Suppressor macrophage treated with lipopolysaccharide for 1 hour (primary cell): ENCODE data around the gene CBX8.
A peak's percentile ranks its signal among the peaks of the same experiment; 100 is the strongest.

Experiments
- DNase-seq, 3 donors: peaks; one replicate each; pipeline ENCODE4 v3.0.0-alpha.2; 2020 to 2022

Gene CBX8

GRCh38 chr17:79835470-79835899, 38.6 kb upstream of the CBX8 start:
- no peak for DNase-seq

DNA sequence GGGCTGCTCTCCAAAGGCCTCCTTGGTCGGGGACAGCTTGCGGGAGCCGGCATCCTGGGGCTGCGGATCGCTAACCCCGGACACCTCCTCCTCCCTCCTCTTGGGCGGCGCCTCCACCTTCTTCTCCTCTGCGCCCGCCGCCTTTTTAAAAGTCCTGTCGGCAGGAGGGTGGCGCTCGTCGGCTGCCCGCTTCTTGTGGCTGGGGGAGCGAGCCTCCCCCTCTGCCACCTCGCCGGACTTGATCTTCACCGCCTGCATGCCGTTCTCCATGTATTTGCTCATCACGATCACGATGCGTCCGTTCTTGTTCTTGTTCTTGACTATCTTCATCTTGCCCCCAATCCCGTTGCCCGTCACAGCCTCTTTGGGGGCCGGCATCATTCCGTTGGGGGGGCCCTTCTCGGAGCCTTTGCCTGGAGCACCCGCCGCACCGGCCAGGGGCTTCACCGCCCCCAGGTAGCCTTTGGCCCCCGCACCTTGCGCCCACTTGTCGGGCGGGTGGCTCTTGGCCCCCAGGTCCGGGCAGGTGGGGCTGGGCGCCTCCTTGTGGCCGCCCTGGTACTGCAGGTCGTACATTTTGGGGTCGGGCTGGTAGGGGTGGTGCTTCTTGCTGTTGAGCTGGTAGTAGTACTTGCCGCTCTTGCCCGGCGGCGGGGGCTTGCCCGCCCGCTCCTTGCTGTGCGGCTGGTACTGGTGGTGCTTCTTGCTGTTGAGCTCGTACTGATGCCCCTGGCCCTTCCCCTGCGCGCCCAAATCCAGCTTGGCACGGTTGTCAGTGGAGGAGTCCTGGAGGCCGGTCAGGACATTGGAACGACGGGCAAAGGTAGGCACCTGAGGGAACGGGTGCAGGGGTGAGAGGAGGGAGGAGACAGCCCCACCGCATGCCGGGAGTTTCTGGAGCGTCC, 37.9 kb upstream of the CBX8 start:
- DNase-seq: no peak

DNA sequence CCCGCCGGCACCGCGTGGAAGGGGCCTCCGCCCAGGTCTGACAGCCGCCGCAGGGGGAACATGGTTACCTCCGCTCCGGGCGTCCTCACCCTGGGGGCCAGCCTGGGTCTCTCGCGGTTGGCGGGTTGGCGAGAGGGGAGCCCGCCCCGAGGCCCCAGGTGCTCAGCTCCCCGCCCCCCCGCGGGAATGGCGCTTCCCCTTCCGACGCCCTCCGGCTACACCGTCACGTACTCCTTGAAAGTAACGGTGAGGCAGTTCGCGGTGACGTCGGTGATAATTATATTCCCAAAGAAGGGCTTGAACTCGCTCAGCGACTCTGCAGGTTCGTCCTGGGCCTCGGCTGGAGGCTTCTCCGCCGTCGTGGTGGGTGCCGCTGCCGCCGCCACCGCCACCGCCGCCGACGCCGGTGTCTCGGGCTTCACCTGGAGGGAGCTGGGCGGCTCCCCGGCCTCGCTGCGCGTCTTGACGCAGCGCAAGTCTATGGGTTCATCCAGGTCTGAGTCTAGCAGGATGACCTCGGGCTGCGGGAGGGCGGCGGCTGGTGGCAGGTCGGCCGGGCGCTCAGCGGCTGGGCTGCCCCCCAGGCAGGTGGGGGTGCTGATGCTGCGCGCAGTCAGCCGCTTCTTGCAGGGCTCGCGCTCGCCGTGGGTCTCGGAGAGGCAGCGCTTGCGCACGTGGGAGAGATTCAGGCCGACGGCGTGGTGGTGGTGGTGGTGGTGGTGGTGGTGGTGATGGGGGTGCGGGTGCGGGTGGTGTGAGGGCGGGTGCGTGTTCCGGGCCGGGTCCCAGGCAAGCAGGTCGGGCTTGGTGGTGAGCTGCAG, 37.1 kb upstream of the CBX8 start:
- DNase-seq: no peak

- DNase-seq: no peak
These were observed 36.2 kb upstream of the CBX8 start for GRCh38 chr17:79833110-79833450.

DNA sequence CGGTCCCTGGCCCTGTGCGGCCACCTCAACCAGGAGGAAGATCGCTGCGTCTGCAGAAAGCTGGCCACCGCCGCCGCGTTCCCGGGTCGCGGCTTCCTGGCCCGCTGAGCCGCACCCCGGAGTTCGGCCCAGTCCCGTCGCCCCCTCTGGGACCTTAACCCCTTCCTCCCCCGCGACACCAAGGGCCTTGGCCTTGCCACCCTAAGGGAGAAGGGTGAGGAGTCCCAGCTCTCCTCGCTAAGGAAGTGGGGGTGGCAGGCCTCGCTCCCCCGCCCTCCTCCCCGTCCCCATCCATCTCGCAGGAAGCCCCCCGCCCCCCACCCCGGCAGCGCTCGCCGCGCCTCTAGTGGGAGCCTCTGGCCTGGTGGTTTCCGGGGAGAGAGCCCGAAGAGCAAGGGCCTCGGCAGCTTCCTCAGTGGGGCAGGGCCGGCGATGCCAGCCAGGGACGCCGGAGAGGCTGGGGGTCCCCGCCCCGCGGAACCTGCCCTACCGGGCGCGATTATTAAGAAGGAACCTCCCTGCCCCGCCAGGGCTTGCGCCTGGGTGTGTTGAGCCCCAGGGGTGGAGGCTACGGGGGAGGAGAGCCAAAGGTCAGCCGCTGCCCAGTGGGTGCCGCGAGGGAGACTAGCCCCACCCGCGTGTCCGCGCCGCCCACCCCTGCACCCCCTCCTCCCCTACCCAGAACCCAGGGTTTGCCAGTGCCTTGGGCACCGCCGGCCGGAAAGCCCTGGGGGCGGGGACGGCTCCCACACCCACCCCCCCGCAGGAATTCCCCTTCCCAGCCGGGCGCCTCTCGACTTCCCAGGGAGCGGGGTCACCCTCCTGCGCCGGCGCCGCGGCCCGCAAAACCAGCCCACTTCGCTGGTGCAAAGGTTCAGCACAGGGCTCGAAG, 35.6 kb upstream of the CBX8 start:
- DNase-seq: peak in 1 of 3 donors; percentile 43

DNA sequence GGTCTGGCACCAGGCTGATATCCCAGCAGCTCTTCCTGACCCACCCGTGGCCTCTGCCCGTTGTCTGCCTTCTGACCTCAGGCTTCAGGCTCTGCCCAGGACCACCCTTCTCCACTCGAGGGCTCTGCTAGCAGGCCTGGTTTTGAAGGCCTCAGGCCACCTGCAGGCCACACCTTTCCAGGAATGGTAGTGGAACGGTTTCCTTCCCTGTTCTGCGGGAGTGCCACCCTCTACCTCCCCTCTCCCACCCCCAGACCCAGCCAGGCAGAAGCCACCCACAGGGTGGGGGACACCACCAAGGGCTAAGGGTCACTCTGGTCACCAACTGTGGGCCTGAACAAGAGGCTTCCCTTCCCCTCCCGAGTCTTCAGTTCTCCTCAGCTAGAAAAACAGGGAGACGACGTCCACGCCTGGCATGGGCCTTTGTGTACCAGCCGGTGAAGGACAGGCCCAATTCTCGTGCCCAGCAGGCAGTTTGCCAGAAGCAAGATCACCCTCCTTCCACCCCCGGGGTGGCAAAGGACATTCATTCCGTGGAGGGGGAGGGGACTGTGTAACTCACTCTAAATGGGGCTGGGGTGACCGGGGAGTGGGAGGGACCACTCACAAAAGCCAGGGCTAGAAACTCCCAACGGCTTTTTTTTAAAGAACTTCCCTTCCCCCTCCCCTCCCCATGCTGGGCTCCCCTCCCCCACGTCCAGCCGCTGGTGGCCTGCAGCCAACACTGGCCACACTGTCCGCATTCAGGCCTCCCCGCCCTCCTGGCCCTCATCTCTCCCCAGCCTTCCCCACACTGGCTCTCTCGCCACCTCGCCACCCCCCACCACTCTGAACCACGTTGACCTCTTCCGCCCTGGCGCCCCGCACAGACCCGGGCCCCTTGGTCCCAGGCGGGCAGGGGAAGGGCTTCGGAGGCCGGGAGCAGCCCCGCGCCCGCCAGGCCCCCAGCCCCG, 34.7 kb upstream of the CBX8 start:
- peak in 1 of 3 donors; percentile 47 for DNase-seq

- DNase-seq: no peak
These were observed 33.9 kb upstream of the CBX8 start for GRCh38 chr17:79830763-79831264.

- DNase-seq: no peak
These were observed 33.4 kb upstream of the CBX8 start for GRCh38 chr17:79830303-79830702.

- no peak for DNase-seq
These were observed 32.6 kb upstream of the CBX8 start for GRCh38 chr17:79829457-79829856.

DNA sequence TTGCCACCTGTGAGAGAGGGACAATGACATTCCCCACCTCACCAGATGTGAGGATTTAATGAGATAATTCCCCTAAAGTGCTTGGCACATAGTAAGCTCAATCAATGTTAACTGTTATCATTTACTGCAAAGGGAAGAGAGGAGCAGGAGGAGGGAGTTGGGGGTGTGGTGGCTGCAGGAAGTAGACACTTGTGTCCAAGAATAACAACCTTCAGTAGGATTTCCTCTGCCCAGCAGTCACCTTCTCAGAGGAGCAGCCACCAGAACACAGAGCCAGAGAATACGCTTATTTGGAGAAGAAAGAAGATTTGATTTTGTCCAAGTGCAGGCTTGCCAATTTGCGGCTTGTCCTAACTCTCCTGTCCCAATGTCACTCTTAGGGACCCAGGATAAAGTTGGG, 32.1 kb upstream of the CBX8 start:
- DNase-seq: no peak

DNA sequence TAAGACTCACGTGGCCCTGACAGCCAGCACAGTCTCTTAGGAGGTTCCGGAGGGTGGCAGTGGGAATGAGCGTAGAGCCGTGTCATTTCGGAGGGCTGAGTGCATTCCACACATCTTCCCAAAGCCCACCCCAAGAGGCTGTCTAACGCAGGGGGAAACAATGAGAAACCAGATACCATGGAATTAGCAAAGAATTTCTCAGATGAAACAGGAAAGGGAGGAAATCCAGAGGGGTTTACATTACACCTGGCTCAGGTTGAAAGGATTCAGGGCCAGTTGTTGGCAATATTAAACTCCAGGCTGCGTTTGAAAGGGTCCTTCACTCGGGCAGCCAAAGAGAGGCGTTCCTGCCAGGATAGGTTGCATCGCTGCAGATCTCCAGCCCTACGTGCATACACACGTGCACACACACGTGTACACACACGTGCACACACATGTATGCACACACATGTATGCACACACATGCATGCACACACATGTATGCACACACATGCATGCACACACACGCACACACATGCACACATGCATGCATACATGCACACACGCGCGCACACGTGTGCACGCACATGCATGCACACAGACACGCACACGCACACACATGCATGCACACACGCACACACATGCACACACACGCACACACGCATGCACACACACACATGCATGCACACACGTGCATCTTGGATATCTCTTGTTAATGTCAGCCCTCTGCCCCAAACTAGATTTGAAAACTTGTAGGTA, 30.1 kb upstream of the CBX8 start:
- DNase-seq: no peak

DNA sequence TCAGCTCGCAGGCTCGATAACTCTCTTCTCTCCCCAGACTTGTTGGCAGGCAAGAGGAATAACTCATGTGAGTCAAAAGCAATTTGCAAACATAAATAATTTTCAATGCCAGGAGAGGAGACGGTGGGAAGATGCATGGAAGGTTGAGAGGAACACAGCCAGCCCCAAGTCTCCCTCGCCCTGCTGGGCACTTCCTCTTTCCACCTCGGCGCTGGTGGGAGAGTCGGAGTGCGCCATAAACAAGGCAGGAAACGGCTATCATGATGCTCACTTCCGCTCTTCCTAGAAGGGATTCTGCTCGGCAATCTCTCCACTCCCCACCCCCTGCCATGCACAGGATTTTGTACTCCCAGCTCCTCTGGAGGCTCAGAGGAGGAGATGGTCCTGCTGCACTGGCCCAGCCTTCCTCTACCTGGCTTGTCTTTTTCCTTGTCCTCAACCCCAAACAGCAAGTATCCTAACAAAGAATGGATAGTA, 29.4 kb upstream of the CBX8 start:
- peak; percentile 83 to 85 (median 85) for DNase-seq

- DNase-seq: no peak
These were observed 28.7 kb upstream of the CBX8 start for GRCh38 chr17:79825580-79825921.

- DNase-seq: no peak
These were observed 28.2 kb upstream of the CBX8 start for GRCh38 chr17:79824893-79825579.

DNA sequence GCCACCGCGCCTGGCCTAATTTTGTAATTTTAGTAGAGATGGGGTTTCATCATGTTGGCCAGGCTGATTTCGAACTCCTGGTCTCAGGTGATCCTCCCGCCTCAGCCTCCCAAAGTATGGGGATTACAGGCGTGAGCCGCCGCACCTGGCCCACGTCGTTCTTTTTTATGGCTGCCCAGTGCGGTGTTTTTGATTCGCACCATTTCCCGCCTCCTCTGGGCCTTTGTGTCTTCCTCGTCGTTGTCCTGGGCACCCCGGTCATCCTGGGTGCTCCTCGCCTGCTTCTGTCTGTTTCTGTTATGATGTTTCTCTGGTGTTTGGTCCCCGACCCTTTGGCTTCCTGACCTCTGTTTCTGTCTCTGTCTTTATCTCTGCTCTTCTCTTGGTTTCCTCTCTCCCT, 27.4 kb upstream of the CBX8 start:
- DNase-seq: no peak

- no peak for DNase-seq
These were observed 25.8 kb upstream of the CBX8 start for GRCh38 chr17:79822583-79823124.

DNA sequence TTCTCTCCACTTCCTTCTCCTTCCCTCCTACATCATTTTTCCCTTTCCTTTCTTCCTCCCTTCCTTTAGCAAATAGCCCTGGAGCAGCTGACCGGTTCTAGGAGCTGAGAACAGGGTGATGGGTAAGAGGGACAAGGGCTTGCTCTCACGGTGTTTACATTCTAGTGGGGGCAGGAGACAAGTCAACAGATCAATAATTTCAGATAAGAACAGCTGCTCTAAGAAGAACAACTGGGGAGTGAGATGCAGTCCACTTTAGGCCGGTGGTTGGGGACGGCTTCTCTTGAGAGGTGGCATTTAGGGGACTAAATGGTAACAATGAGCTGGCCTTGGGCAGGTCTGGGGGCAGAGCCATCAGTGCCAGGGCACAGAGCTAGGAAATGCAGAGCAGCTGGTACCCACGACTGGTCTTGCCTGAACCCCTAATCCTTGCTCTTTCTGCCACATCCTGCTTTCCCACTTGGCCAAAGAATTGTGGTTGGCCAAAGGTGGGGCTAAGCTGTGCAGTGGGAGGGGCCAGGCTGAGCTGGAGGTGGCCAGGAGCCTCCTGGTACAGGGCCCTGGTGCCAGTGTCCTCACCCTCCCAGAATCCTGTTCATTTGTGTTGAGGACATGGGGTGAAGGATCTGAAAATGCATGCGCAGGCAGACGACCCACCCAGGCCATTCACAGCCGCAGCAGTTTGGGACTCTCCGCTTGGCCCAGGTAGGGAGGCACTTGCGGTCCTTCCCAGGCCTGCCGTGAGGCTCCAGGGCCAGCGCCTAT, 24.6 kb upstream of the CBX8 start:
- DNase-seq: no peak

DNA sequence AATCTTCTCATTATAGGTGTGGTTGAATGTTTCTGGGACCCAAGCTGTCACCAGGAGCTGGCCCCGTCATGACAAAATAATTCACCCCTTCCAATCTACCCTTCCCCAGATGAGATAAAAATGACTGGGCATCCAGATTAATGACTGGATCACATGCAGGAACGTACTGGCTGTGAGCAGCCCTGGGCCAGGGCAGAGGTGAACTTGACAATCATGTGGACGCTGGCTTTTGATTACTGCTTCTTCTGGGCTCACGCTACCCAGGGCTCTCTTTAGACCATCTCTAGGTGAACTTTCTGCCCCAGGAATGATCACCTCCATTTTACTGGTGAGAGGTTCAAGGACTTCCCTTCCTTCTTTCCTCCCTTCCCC, 24.1 kb upstream of the CBX8 start:
- DNase-seq: no peak
